CD8-positive, alpha-beta memory T cell (primary cell): ENCODE measurements around the gene C8A. TPM values are rescaled to one million over a fixed set of nuclear protein-coding genes. Genes with fewer than 3 reads are reported as not detected.

ENCODE experiments used
- CTCF ChIA-PET: fragments of 350-600 bp; sonication (Branson Sonifier 250); formaldehyde crosslinking; loops from one replicate; lab custom pipeline; 2021; ENCODE audit warnings: antibody characterized with exemption; lab: Charles Lee
- POLR2A ChIA-PET: fragments of 350-600 bp; sonication (Branson Sonifier 250); formaldehyde crosslinking; loops from one replicate; lab custom pipeline; 2021; ENCODE audit warnings: antibody characterized with exemption; lab: Charles Lee
- DNase-seq, 5 donors: peaks; one replicate each; pipeline versions ENCODE4 v3.0.0 to v3.0.0-alpha.2; 2020 to 2022; ENCODE audit warnings: mixed read lengths in 1 of 5
- H3K27ac ChIP-seq: one replicate; pipeline ENCODE4 v1.7.0; 2013; ENCODE audit warnings: low read depth, mild to moderate bottlenecking, low read length, moderate library complexity
- H3K27me3 ChIP-seq: 2 replicates; pipeline ENCODE4 v1.7.0; 2013; ENCODE audit warnings: low read length, mild to moderate bottlenecking; ENCODE audit not compliant: insufficient read depth, poor library complexity, severe bottlenecking
- H3K36me3 ChIP-seq: 2 replicates; pipeline ENCODE4 v1.7.0; 2013; ENCODE audit warnings: mild to moderate bottlenecking, low read length, moderate library complexity; ENCODE audit not compliant: insufficient read depth
- H3K4me1 ChIP-seq: 2 replicates; pipeline ENCODE4 v1.7.0; 2013; ENCODE audit warnings: mild to moderate bottlenecking, low read length, moderate library complexity; ENCODE audit not compliant: insufficient read depth
- H3K4me3 ChIP-seq: 2 replicates; pipeline ENCODE4 v1.7.0; 2013; ENCODE audit warnings: mild to moderate bottlenecking, low read length
- H3K9me3 ChIP-seq: 2 replicates; pipeline ENCODE4 v1.7.0; 2013; ENCODE audit warnings: mild to moderate bottlenecking, low read length
- H3K27ac Mint-ChIP-seq, 8 donors: one replicate each; pipeline ENCODE4 v1.8.0; 2020 to 2021; ENCODE audit warnings: mixed read lengths in 8 of 8, mild to moderate bottlenecking in 6 of 8, inconsistent platforms in 3 of 8, moderate library complexity in 3 of 8
- H3K27me3 Mint-ChIP-seq, 2 donors: one replicate each; pipeline ENCODE4 v1.8.0; 2020 to 2021; ENCODE audit warnings: mixed read lengths in 2 of 2, mild to moderate bottlenecking in 1 of 2, moderate library complexity in 1 of 2
- H3K36me3 Mint-ChIP-seq, 3 donors: one replicate each; pipeline ENCODE4 v1.8.0; 2020 to 2021; ENCODE audit warnings: mixed read lengths in 3 of 3, inconsistent platforms in 1 of 3, mild to moderate bottlenecking in 1 of 3
- H3K4me1 Mint-ChIP-seq, 3 donors: one replicate each; pipeline ENCODE4 v1.8.0; 2020 to 2021; ENCODE audit warnings: mixed read lengths in 3 of 3, inconsistent platforms in 1 of 3, mild to moderate bottlenecking in 1 of 3
- H3K4me3 Mint-ChIP-seq, 7 donors: one replicate each; pipeline ENCODE4 v1.8.0; 2020 to 2021; ENCODE audit warnings: mixed read lengths in 7 of 7, mild to moderate bottlenecking in 6 of 7, moderate library complexity in 4 of 7, inconsistent platforms in 2 of 7
- H3K9me3 Mint-ChIP-seq, 5 donors: one replicate each; pipeline ENCODE4 v1.8.0; 2020 to 2022; ENCODE audit warnings: mixed read lengths in 5 of 5, mild to moderate bottlenecking in 3 of 5, moderate library complexity in 2 of 5, inconsistent platforms in 1 of 5
- polyA plus RNA-seq: library from polyadenylated mRNA; unstranded; fragments of 300-500 nt; fragmentation: Illumina TruSeq; gene quantifications from one replicate; pipeline ENCODE4 v1.2.3, GENCODE V29; 2021
- total RNA-seq, 2 experiments: library from RNA; stranded (reverse); gene quantifications; one replicate each; pipeline ENCODE4 v1.2.3, GENCODE V29; 2021

Gene C8A
- total and polyA plus RNA-seq, 3 experiments from 2014 or later: not detected

GRCh38 chr1:56922507-56922906, 67.9 kb downstream of the C8A start:
- Mint-ChIP-seq H3K4me3 (no peak overlapping the region), H3K4me1 (no peaks in the 10 kb centered on the region), H3K27me3 (peaks cover 3 to 6% of the 10 kb centered on the region in 2 donors), H3K27ac (no peak overlapping the region), H3K9me3 (no peaks in the 10 kb centered on the region), H3K36me3 (no peaks in the 10 kb centered on the region)
- H3K4me1 ChIP-seq: no peaks in the 10 kb centered on the region
- H3K27me3 ChIP-seq: no peaks in the 10 kb centered on the region
- ChIA-PET CTCF (no interaction called here), POLR2A (no interaction called here)
- H3K27ac ChIP-seq: no peak overlapping the region
- no peak for DNase-seq
- no peaks in the 10 kb centered on the region for H3K9me3 ChIP-seq
- H3K36me3 ChIP-seq: no peaks in the 10 kb centered on the region
- H3K4me3 ChIP-seq: no peak overlapping the region

GRCh38 chr1:56923201-56923600, 68.6 kb downstream of the C8A start:
- Histone ChIP-seq H3K4me1 (no peaks in the 10 kb centered on the region), H3K9me3 (no peaks in the 10 kb centered on the region), H3K36me3 (no peaks in the 10 kb centered on the region), H3K27me3 (no peaks in the 10 kb centered on the region), H3K27ac (no peak overlapping the region), H3K4me3 (no peak overlapping the region)
- CTCF ChIA-PET: no interaction called here
- H3K27ac Mint-ChIP-seq: no peak overlapping the region
- H3K36me3 Mint-ChIP-seq: no peaks in the 10 kb centered on the region
- DNase-seq: no peak
- no peak overlapping the region for H3K4me3 Mint-ChIP-seq
- peaks cover 3 to 6% of the 10 kb centered on the region in 2 donors for H3K27me3 Mint-ChIP-seq
- no peaks in the 10 kb centered on the region for H3K9me3 Mint-ChIP-seq
- H3K4me1 Mint-ChIP-seq: no peaks in the 10 kb centered on the region
- POLR2A ChIA-PET: no interaction called here

DNA sequence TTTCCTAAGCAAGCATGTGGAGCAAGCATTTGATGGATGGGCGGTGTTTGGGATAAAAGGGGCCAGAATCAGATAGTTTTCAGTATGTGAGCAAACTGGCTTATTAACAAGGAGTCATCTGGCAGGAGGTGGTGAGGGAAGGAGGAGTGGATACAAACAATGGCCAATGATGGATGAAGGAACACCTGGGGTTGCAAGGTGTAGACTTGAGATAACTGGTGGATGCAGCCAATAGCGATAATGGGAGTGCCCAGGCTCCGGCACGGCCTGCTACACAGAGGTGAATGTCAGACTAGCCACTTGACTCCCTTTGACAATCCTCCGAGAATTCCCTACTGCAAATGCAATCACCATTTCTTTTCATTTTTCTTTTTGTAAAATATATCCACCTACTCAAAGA, 69.5 kb downstream of the C8A start:
- H3K36me3 Mint-ChIP-seq: no peaks in the 10 kb centered on the region
- ChIA-PET CTCF (no interaction called here), POLR2A (no interaction called here)
- H3K36me3 ChIP-seq: no peaks in the 10 kb centered on the region
- no peaks in the 10 kb centered on the region for H3K27me3 ChIP-seq
- H3K4me3 Mint-ChIP-seq: no peak overlapping the region
- peaks cover 3 to 6% of the 10 kb centered on the region in 2 donors for H3K27me3 Mint-ChIP-seq
- no peaks in the 10 kb centered on the region for H3K4me1 ChIP-seq
- H3K27ac ChIP-seq: no peak overlapping the region
- no peaks in the 10 kb centered on the region for H3K9me3 Mint-ChIP-seq
- no peak for DNase-seq
- H3K4me1 Mint-ChIP-seq: no peaks in the 10 kb centered on the region
- no peaks in the 10 kb centered on the region for H3K9me3 ChIP-seq
- H3K27ac Mint-ChIP-seq: no peak overlapping the region
- H3K4me3 ChIP-seq: no peak overlapping the region

GRCh38 chr1:56925193-56925592, 70.6 kb downstream of the C8A start:
- H3K9me3 Mint-ChIP-seq: peaks cover 0 to 4% (median 0%) of the 10 kb centered on the region in 5 donors

GRCh38 chr1:56927171-56927570, 72.6 kb downstream of the C8A start:
- Histone ChIP-seq H3K36me3 (no peaks in the 10 kb centered on the region), H3K4me1 (no peaks in the 10 kb centered on the region), H3K27ac (no peak overlapping the region), H3K27me3 (no peaks in the 10 kb centered on the region), H3K4me3 (no peak overlapping the region), H3K9me3 (no peaks in the 10 kb centered on the region)
- DNase-seq: no peak
- CTCF ChIA-PET: no interaction called here
- Mint-ChIP-seq H3K9me3 (peaks cover 0 to 4% (median 0%) of the 10 kb centered on the region in 5 donors), H3K36me3 (no peaks in the 10 kb centered on the region), H3K27ac (no peak overlapping the region), H3K4me3 (no peak overlapping the region), H3K4me1 (no peaks in the 10 kb centered on the region), H3K27me3 (peaks cover 0 to 5% of the 10 kb centered on the region in 2 donors)
- POLR2A ChIA-PET: no interaction called here

More at GRCh38 chr1:56925193-56925592, 70.6 kb downstream of the C8A start:
- no peak overlapping the region for H3K27ac Mint-ChIP-seq
- H3K4me1 Mint-ChIP-seq: no peaks in the 10 kb centered on the region
- Histone ChIP-seq H3K27me3 (no peaks in the 10 kb centered on the region), H3K4me1 (no peaks in the 10 kb centered on the region), H3K36me3 (no peaks in the 10 kb centered on the region), H3K27ac (no peak overlapping the region), H3K4me3 (no peak overlapping the region), H3K9me3 (no peaks in the 10 kb centered on the region)
- POLR2A ChIA-PET: no interaction called here
- H3K27me3 Mint-ChIP-seq: peaks cover 3 to 6% of the 10 kb centered on the region in 2 donors
- H3K4me3 Mint-ChIP-seq: no peak overlapping the region
- CTCF ChIA-PET: no interaction called here
- DNase-seq: no peak
- H3K36me3 Mint-ChIP-seq: no peaks in the 10 kb centered on the region

DNA sequence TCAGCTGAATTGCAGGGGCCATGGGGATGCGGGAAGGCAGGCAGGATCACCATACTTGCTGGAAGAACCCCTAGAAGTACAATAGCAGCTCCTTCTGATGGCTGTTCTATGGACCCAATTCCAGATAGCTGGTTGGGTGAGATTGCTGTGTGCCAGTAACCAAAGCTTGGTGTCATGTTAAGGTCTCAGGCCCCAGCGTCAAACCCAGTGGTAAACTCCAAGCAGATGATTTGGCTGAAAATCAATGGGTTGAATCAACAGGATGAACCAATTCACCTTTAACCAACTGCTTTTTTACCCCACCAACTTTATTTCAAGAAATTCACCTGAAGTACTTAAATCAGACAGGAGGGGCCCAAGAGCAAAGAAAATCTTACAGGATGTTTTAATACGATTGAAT, 73.4 kb downstream of the C8A start:
- no peak overlapping the region for H3K27ac Mint-ChIP-seq
- Histone ChIP-seq H3K9me3 (no peaks in the 10 kb centered on the region), H3K27ac (no peak overlapping the region), H3K4me1 (no peaks in the 10 kb centered on the region), H3K4me3 (no peak overlapping the region), H3K27me3 (no peaks in the 10 kb centered on the region), H3K36me3 (no peaks in the 10 kb centered on the region)
- CTCF ChIA-PET: no interaction called here
- DNase-seq: no peak
- no peaks in the 10 kb centered on the region for H3K4me1 Mint-ChIP-seq
- POLR2A ChIA-PET: no interaction called here
- peaks cover 0 to 1% of the 10 kb centered on the region in 2 donors for H3K27me3 Mint-ChIP-seq
- peaks cover 0 to 4% (median 0%) of the 10 kb centered on the region in 5 donors for H3K9me3 Mint-ChIP-seq
- no peaks in the 10 kb centered on the region for H3K36me3 Mint-ChIP-seq
- H3K4me3 Mint-ChIP-seq: no peak overlapping the region

- no peak for DNase-seq
- Mint-ChIP-seq H3K27me3 (peaks cover 0 to 4% of the 10 kb centered on the region in 2 donors), H3K4me3 (no peak overlapping the region), H3K27ac (no peak overlapping the region), H3K9me3 (peaks cover 0 to 4% (median 0%) of the 10 kb centered on the region in 5 donors), H3K4me1 (no peaks in the 10 kb centered on the region), H3K36me3 (no peaks in the 10 kb centered on the region)
- CTCF ChIA-PET: no interaction called here
- Histone ChIP-seq H3K9me3 (no peaks in the 10 kb centered on the region), H3K4me1 (no peaks in the 10 kb centered on the region), H3K36me3 (no peaks in the 10 kb centered on the region), H3K27me3 (no peaks in the 10 kb centered on the region), H3K27ac (no peak overlapping the region), H3K4me3 (no peak overlapping the region)
- POLR2A ChIA-PET: no interaction called here
Measured at GRCh38 chr1:56929492-56929891, 74.9 kb downstream of the C8A start.

GRCh38 chr1:56931211-56931610, 76.6 kb downstream of the C8A start:
- CTCF ChIA-PET: no interaction called here
- no peaks in the 10 kb centered on the region for H3K4me1 Mint-ChIP-seq

DNA sequence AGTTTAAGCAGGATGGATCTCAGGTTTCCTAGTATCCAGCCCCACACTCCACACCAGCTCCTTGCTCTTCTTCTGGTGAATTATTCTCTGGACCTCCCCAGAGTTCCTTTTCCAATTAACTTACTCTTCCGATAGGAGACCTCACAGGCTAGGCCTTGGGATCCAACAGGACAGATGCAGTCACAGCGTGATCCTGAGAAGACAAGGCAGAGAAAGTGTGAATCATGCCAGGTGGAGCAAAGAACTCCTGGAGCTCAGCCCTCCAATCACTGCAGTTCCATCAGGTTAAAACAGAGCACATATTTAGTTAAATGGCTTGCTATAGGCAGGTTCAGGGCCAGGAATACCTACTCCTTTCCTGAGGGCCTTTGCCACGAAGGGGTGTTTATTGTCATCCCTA, 77.1 kb downstream of the C8A start:
- Mint-ChIP-seq H3K27me3 (peaks cover 0 to 4% of the 10 kb centered on the region in 2 donors), H3K4me3 (no peak overlapping the region), H3K27ac (no peak overlapping the region), H3K36me3 (no peaks in the 10 kb centered on the region), H3K9me3 (peaks cover 0 to 4% (median 0%) of the 10 kb centered on the region in 5 donors), H3K4me1 (no peaks in the 10 kb centered on the region)
- H3K27ac ChIP-seq: no peak overlapping the region
- H3K27me3 ChIP-seq: no peaks in the 10 kb centered on the region
- no peaks in the 10 kb centered on the region for H3K4me1 ChIP-seq
- DNase-seq: no peak
- H3K36me3 ChIP-seq: no peaks in the 10 kb centered on the region
- ChIA-PET POLR2A (no interaction called here), CTCF (no interaction called here)
- H3K4me3 ChIP-seq: no peak overlapping the region
- no peaks in the 10 kb centered on the region for H3K9me3 ChIP-seq

More at GRCh38 chr1:56931211-56931610, 76.6 kb downstream of the C8A start:
- Histone ChIP-seq H3K4me1 (no peaks in the 10 kb centered on the region), H3K4me3 (no peak overlapping the region), H3K9me3 (no peaks in the 10 kb centered on the region), H3K27ac (no peak overlapping the region), H3K36me3 (no peaks in the 10 kb centered on the region), H3K27me3 (no peaks in the 10 kb centered on the region)
- POLR2A ChIA-PET: no interaction called here
- no peak overlapping the region for H3K27ac Mint-ChIP-seq
- H3K36me3 Mint-ChIP-seq: no peaks in the 10 kb centered on the region
- no peak for DNase-seq
- H3K9me3 Mint-ChIP-seq: peaks cover 0 to 4% (median 0%) of the 10 kb centered on the region in 5 donors
- H3K27me3 Mint-ChIP-seq: peaks cover 0 to 4% of the 10 kb centered on the region in 2 donors
- no peak overlapping the region for H3K4me3 Mint-ChIP-seq
